GM18951 (cell line): ENCODE results near the gene AFF2.

Experiments
- POLR2A ChIP-seq: IDR thresholded peaks from 4 replicates; pipeline ENCODE4 v1.6.1; 2011; ENCODE audit warnings: mild to moderate bottlenecking; ENCODE audit not compliant: insufficient read length, insufficient read depth; ENCODE audit errors: extremely low read depth
- in situ Hi-C: fragments of 300-500 bp; cut with MboI; formaldehyde crosslinking; loops from one replicate; pipeline ENCODE4 v1.12.0; 2022; ENCODE audit warnings: low sequenced_read_pairs, mixed read lengths, inconsistent platforms; ENCODE audit not compliant: unreplicated experiment

Gene AFF2

GRCh38 chrX:148512453-148512852, 12.0 kb downstream of the AFF2 start:
- TF ChIP-seq POLR2A, result no peak
- in situ Hi-C loops, result no loop called here

DNA sequence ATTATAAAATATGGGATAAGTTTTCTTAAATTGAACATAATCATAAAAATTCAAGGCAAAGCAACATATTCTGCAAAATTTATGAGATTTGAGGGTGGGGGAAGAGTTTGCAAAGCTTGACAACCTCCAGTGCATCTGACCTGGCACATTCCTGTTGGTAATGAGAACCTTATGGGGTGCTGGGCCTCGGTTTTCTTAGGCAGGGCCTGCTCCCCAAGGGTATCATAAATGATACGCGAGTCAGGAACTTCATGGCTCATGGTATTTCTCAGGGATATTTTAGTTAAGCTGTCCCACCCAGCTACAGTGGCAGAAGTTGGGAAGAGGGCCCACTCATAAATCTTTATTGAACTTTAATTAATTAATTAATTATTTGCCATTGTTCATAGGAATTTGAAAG, 13.2 kb downstream of the AFF2 start:
- no peak for TF ChIP-seq POLR2A
- in situ Hi-C loops, result no loop called here

GRCh38 chrX:148517176-148517575, 16.8 kb downstream of the AFF2 start:
- TF ChIP-seq POLR2A, result no peak
- in situ Hi-C loops, result no loop called here

- no peak for TF ChIP-seq POLR2A
Observed at GRCh38 chrX:148522006-148522405, 21.6 kb downstream of the AFF2 start.

DNA sequence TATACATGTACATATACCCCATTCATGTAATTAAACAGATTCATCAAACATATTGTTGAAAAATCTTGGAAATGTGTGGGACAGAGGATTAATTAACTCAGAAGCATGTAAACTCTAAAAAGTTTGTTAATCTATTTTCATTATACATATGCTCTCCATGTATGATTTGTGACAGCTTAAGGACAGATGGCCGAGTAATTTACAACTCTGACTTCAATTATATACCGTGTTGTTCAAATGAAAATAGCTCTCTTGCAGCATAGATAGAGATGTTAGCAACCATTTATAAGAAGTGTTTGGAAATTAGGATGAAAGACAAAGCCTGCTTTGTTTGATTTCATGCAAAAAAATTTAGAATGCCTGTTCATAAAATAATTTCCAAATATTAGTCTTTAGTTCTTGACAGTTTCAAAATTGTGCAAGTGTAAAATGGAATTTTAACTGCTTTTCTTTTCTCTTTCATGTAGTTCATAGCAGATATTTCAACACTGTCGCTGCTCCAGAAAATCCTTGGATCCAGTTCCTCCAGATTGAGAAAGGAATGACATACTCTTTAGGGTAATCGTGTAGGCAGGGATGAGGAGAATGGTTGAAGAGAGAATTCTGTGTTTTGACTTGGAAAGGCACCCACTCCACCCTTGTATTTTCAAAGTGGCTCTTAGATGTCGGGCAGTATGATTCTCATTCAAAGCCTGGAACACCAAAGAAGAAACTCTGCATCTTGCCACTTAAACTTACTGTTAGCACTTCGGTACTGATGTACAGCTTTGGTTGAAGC, 23.1 kb downstream of the AFF2 start:
- in situ Hi-C loops, result no loop called here
- TF ChIP-seq POLR2A, result no peak

More at GRCh38 chrX:148522006-148522405, 21.6 kb downstream of the AFF2 start:
- in situ Hi-C loops, result no loop called here

DNA sequence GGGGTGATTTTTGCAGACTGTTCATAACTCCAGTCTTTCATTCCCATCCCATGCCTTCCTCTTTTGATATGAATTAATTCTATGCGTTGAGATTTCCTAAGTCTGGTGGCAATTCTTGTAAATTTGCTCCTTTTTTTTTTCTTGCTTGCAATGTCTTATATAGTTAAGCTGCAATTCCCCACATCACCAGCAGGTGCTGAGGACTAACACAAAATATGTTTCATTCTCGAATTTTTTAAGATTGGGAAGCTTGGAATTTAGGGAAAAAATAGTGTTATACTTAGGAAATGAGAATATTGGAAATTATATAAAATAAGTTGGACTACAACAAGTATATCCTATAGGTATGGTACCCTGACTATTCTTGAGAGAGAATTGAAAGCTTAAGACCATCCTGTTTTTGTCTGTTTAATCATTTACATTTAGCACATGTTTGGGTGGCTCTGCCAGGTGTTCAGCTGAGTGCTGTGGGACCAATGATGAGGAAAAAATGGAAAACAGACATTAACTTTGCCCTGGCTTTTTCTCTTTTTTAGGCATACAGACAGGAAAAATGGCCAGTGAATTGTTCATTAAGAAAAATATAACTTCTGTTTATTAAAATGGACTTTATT, 30.2 kb downstream of the AFF2 start:
- in situ Hi-C loops, result no loop called here
- TF ChIP-seq POLR2A, result no peak

- TF ChIP-seq POLR2A, result no peak
- in situ Hi-C loops, result no loop called here
Observed at GRCh38 chrX:148534291-148534690, 33.9 kb downstream of the AFF2 start.

GRCh38 chrX:148535639-148536038, 35.2 kb downstream of the AFF2 start:
- in situ Hi-C loops, result no loop called here
- TF ChIP-seq POLR2A, result no peak

GRCh38 chrX:148536961-148537360, 36.5 kb downstream of the AFF2 start:
- in situ Hi-C loops, result no loop called here
- no peak for TF ChIP-seq POLR2A

- TF ChIP-seq POLR2A, result no peak
- in situ Hi-C loops, result no loop called here
Observed at GRCh38 chrX:148537556-148538182, 37.3 kb downstream of the AFF2 start.

DNA sequence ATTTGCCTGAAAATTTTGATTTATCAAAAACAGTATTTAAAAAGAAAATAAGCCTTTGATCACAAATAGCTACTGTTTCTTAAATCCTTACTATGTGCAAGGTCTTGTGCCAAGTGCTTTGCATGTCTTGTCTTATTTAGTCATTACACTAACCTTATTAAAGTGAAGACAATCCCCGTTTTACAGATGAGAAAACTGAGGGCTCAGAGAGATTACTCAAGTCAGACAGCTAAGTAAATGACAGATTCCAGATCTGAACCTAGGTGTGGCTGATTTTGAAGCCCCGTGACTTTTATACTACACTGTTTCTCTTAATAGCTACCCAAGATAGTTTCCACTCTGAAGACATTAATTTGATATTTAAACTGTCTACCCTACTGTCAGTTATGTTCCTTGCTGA, 38.2 kb downstream of the AFF2 start:
- no peak for TF ChIP-seq POLR2A
- in situ Hi-C loops, result no loop called here

- in situ Hi-C loops, result no loop called here
- TF ChIP-seq POLR2A, result no peak
Observed at GRCh38 chrX:148540114-148540513, 39.7 kb downstream of the AFF2 start.

- in situ Hi-C loops, result no loop called here
- no peak for TF ChIP-seq POLR2A
Observed at GRCh38 chrX:148540671-148541583, 40.5 kb downstream of the AFF2 start.
